Left renal cortex interstitium (tissue), 4 donors: ENCODE measurements around the gene RAD17. TPM values are rescaled to one million over a fixed set of nuclear protein-coding genes. Genes with fewer than 3 reads are reported as not detected.
"Not testable (repeated sequence)": the region's sequence is repeated elsewhere in the genome, so short reads cannot be mapped to it uniquely, and the experiment has no call there.

Experiments used
- DNase-seq, 4 donors: peaks; one replicate each; pipeline ENCODE4 v3.0.0-alpha.2; 2013; ENCODE audit warnings: low read depth in 4 of 4, low spot score in 2 of 4, missing footprints in 1 of 4
- polyA plus RNA-seq, 4 donors: library from polyadenylated mRNA; unstranded; fragments of 120-200 nt; gene quantifications; one replicate each; pipeline ENCODE4 v1.2.1, GENCODE V29; 2013; ENCODE audit not compliant: insufficient read length in 4 of 4

RAD17 gene
- polyA plus RNA-seq, 4 donors = 35.7 to 40.0 (median 38.3) TPM

DNA sequence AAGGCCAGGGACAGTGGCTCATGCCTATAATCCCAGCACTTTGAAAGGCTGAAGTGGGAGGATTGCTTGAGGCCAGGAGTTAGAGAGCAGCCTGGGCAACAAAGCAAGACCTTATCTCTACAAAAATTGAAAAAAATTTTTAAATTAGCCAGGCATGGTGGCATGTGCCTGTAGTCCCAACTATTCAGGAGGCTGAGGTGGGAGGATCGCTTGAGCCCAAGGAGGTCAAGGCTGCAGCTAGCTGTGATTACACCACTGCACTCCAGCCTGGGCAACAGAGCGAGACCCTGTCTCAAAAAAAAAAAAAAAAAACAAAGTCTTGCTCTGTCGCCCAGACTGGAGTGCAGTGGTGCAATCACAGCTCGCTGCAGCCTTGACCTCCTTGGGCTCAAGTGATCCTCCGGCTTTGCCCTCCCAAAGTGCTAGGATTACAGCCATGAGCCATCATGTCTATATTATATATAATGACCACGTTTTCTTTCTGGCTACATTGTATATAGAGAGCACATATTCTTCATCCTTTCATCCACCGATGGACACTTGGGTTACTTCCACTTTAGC lies 85.9 kb downstream of the RAD17 start:
- not testable (repeated sequence) for DNase-seq

DNA sequence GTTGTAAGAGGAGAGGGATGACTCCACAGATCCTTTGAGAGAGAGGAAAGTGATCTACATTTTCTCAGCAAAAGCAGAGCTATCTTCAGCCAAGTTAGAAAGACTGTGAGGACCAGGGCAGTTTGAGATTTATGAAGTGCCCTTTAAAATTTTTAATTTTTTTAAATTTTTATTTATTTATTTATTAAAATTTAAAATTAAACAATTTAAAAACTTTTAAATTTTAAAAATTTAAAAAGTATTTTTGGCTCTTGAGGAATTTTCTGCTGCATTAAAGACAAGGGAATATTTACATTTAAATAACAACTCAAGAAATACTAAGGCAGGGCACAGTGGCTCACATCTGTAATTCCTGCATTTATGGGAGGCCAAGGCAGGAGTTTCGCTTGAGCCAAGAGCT lies 92.6 kb downstream of the RAD17 start:
- DNase-seq = no peak

Other genes starting within 250 kb of the RAD17 start
- 10 to 100 TPM; 86.8 to 98.7 (median 88.6) TPM for gene CCNB1, start 202.7 kb upstream of the RAD17 start, polyA plus RNA-seq
- gene CENPH, start 180.2 kb upstream of the RAD17 start, polyA plus RNA-seq = 10 to 100 TPM; 22.5 to 24.8 (median 24.3) TPM
- 10 to 100 TPM; 38.7 to 43.0 (median 40.7) TPM for gene CDK7, start 134.9 kb upstream of the RAD17 start, polyA plus RNA-seq
- 10 to 100 TPM in 3 of 4 donors, 1 to 10 TPM in 1; 9.0 to 14.9 (median 12.7) TPM for gene CCDC125, start 37.0 kb upstream of the RAD17 start, polyA plus RNA-seq
- gene AK6, start 298 bp upstream of the RAD17 start, polyA plus RNA-seq = 10 to 100 TPM; 62.8 to 94.8 (median 76.4) TPM
- 10 to 100 TPM; 49.3 to 64.6 (median 52.9) TPM for gene TAF9, start 298 bp upstream of the RAD17 start, polyA plus RNA-seq
- 10 to 100 TPM; 24.1 to 29.0 (median 27.0) TPM for gene MARVELD2, start 45.3 kb downstream of the RAD17 start, polyA plus RNA-seq
- gene OCLN, start 123.0 kb downstream of the RAD17 start, polyA plus RNA-seq = 10 to 100 TPM; 33.2 to 45.1 (median 39.7) TPM
- gene GTF2H2C, start 190.4 kb downstream of the RAD17 start, polyA plus RNA-seq = 10 to 100 TPM; 20.8 to 72.3 (median 44.4) TPM